Keratinocyte (primary cell): Measurements from ENCODE around the gene CTSK.

ENCODE experiments used
- CTCF ChIP-seq, 3 experiments: IDR thresholded peaks in 1 of 3; conservative IDR thresholded peaks in 1 of 3; optimal IDR thresholded peaks in 1 of 3; 2 replicates in 2 of 3; 3 replicates in 1 of 3; pipeline versions ENCODE3 to v1.5.1; 2011; ENCODE audit warnings: low read length in 3 of 3, mild to moderate bottlenecking in 3 of 3, moderate library complexity in 2 of 3, control low read depth in 1 of 3, inconsistent platforms in 1 of 3; ENCODE audit not compliant: insufficient read depth in 2 of 3; ENCODE audit errors: extremely low read depth in 1 of 3
- EZH2 ChIP-seq: IDR thresholded peaks from one replicate; pipeline ENCODE4 v1.6.1; 2012; ENCODE audit warnings: inconsistent platforms, mild to moderate bottlenecking, low read length, moderate library complexity

GRCh38 chr1:150764617-150765101, 43.4 kb downstream of the CTSK start:
- no peak for TF ChIP-seq CTCF (optimal IDR thresholded peaks at IDR 0.05 in 1 of 3, IDR thresholded peaks at IDR 0.05 in 1 of 3, conservative IDR thresholded peaks at IDR 0.05 in 1 of 3; ENCODE audit: extremely low read depth in 1 of 3, insufficient read depth in 2 of 3, low read length in 3 of 3)
- no peak for TF ChIP-seq EZH2
